ENCODE results near the gene CDX2. TPM values are rescaled to one million over a fixed set of nuclear protein-coding genes. Genes with fewer than 3 reads are reported as not detected.

The CDX2 gene
- total RNA-seq, 1 donor from 2014 or later = 1.1 TPM

DNA sequence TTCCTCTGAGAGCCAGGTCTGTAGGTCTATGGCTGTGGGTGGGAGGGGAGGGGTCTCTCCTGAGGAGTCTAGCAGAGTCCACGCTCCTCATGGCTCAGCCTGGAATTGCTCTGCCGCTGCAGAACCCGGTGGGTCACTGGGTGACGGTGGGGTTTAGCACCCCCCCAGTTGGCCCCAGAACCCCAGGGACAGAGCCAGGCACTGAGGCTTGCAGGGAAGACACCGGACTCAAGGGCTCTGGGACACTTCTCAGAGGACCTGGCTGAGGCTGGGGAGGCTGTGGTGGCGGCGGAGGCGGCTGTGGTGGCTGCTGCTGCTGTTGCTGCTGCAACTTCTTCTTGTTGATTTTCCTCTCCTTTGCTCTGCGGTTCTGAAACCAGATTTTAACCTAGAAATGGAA, 6.1 kb downstream of the CDX2 start:
- TF ChIP-seq, protein P1, sequence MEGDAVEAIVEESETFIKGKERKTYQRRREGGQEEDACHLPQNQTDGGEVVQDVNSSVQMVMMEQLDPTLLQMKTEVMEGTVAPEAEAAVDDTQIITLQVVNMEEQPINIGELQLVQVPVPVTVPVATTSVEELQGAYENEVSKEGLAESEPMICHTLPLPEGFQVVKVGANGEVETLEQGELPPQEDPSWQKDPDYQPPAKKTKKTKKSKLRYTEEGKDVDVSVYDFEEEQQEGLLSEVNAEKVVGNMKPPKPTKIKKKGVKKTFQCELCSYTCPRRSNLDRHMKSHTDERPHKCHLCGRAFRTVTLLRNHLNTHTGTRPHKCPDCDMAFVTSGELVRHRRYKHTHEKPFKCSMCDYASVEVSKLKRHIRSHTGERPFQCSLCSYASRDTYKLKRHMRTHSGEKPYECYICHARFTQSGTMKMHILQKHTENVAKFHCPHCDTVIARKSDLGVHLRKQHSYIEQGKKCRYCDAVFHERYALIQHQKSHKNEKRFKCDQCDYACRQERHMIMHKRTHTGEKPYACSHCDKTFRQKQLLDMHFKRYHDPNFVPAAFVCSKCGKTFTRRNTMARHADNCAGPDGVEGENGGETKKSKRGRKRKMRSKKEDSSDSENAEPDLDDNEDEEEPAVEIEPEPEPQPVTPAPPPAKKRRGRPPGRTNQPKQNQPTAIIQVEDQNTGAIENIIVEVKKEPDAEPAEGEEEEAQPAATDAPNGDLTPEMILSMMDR (IDR thresholded peaks at IDR 0.05; ENCODE audit: partially characterized antibody, unreplicated experiment) = no peak
- H3K27ac Mint-ChIP-seq (ENCODE audit: unreplicated experiment) = no peak overlapping the region
- no peak overlapping the region for H3K4me3 Mint-ChIP-seq (ENCODE audit: unreplicated experiment)
- H3K36me3 Mint-ChIP-seq (ENCODE audit: unreplicated experiment) = no peaks in the 10 kb centered on the region
- peaks cover 16% of the 10 kb centered on the region for H3K9me3 Mint-ChIP-seq (ENCODE audit: unreplicated experiment)
- no peak for DNase-seq
- peaks cover 44% of the 10 kb centered on the region for H3K27me3 Mint-ChIP-seq (ENCODE audit: unreplicated experiment)
- peaks cover 6% of the 10 kb centered on the region for H3K4me1 Mint-ChIP-seq (ENCODE audit: low read depth, unreplicated experiment)

DNA sequence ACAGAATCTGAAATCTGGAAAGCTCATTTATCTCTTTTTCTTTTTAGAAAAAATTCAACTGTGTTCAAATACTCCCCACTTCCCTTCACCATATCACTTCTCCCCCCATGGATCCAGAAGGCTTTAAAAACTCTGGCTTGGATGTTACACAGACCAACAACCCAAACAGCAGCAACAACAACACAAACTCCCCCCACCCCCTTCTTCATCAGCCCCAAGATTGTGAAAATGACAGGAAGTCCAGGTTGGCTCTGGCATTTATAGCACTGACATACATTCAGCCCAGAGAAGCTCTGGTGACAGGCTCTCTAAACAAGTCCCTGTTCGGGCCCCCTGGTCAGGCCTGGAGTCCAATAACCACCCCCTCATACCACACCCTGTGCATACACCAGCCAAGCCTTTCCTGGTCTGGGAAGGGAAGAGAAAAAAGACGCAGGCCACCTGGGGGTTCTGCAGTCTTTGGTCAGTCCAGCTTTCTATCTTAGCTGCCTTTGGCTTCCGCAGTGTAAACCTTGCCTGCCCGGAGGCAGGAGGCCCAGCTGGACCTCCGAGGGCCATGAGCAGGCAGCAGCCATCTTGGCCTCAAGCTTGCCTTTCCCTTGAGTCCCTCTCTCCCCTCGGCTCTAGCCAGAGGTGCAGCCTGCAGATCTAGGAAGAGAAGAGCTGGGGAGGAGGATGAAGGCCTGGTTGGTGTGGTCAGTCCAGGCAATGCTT, 6.8 kb downstream of the CDX2 start:
- TF ChIP-seq, protein P1 (IDR thresholded peaks at IDR 0.05; ENCODE audit: partially characterized antibody, unreplicated experiment) = no peak
- no peak overlapping the region for H3K4me3 Mint-ChIP-seq (ENCODE audit: unreplicated experiment)
- peaks cover 9% of the 10 kb centered on the region for H3K9me3 Mint-ChIP-seq (ENCODE audit: unreplicated experiment)
- peaks cover 40% of the 10 kb centered on the region for H3K27me3 Mint-ChIP-seq (ENCODE audit: unreplicated experiment)
- peak; percentile 28 for DNase-seq
- no peaks in the 10 kb centered on the region for H3K36me3 Mint-ChIP-seq (ENCODE audit: unreplicated experiment)
- H3K27ac Mint-ChIP-seq (ENCODE audit: unreplicated experiment) = no peak overlapping the region
- peaks cover 1% of the 10 kb centered on the region for H3K4me1 Mint-ChIP-seq (ENCODE audit: low read depth, unreplicated experiment)

DNA sequence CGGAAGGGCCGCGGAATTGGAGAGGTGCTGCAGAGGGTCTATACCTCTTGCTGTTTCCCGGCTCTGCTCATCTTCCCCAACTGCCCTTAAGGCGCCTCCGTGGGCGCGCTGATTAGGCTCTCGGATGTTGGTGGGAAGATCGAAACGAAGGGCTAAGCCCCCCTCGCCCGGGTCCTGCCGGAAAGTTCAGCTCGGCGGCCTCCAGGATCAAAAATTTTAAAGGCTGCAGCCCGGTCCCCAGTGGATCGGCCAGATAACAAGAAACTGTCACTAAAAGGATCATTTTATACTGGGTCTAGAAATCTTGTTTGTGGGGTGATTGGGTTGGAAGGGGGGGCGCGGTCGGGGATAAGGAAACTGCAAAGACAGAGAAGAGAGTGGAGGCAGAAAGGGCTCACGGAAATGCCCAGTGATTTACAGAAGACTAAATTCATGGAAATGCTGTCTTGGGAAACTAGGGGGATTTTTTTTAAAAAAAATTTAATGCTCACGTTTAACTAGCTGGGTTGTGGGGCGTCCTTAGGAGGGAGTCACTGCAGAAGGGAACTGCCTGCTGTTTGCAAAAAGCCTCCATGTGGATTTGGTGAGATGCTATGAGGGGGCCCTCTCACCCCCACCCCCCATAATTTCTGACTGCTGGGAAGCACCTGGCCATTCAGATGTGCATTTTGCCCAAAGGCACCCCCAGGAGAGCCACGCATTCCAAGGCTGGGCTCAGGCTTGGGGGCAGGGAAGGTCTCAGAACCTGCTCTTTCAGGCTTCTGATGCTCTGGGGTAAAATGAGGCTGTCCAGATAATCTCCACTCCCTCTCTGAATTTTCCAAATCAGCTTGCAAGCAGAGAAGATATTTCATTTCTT, 7.7 kb downstream of the CDX2 start:
- DNase-seq = no peak
- H3K36me3 Mint-ChIP-seq (ENCODE audit: unreplicated experiment) = no peaks in the 10 kb centered on the region
- no peak overlapping the region for H3K4me3 Mint-ChIP-seq (ENCODE audit: unreplicated experiment)

DNA sequence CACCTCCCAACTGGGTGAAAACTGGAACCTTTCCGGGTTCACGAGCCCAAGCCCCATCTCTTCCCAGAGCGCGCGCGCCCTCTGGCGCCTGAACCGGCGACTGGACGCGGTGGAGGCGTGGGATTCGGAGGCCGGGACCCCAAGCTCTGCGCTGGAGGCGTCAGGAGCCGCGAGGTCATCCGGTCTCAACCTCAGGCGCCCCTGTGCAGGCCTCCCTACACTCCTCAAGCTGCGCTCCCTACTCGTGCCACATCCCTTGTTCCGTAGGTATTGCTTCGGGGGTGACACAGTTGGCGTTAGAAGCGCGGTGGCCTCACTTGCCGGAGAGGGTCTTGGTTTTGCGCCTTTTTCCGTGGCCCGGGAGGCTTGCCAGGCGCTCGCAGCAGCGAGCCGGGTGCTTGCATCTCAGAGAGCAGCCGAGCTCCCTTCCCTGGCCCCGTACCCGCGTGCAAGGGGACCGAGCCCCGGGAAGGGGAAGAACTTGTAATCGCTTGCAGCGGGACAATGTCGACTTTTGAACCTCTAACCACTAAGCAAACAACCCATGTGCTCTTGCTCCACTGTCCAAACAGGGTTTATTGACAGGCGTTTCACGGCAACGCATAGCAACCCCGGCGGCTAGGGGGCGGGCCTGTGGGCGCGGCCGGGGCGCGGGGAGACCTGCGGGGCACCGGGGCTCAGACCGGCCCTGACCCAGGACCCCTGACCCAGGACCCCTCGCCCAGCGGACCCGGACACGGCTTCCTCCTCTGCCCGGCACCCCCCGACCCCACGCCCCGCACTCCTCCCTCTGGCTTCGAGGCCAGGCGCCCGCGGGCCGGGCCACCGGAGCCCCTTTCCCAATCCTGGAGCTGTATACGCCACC, 8.5 kb downstream of the CDX2 start:
- no peaks in the 10 kb centered on the region for H3K36me3 Mint-ChIP-seq (ENCODE audit: unreplicated experiment)
- TF ChIP-seq, protein P1 (IDR thresholded peaks at IDR 0.05; ENCODE audit: partially characterized antibody, unreplicated experiment) = peak; percentile 59
- H3K27me3 Mint-ChIP-seq (ENCODE audit: unreplicated experiment) = peaks cover 42% of the 10 kb centered on the region
- H3K27ac Mint-ChIP-seq (ENCODE audit: unreplicated experiment) = no peak overlapping the region
- H3K4me1 Mint-ChIP-seq (ENCODE audit: low read depth, unreplicated experiment) = peaks cover 1% of the 10 kb centered on the region
- peak overlapping the region; percentile 22 for H3K4me3 Mint-ChIP-seq (ENCODE audit: unreplicated experiment)
- H3K9me3 Mint-ChIP-seq (ENCODE audit: unreplicated experiment) = peaks cover 6% of the 10 kb centered on the region
- DNase-seq = peak; percentile 75

More for the DNA sequence above, 7.7 kb downstream of the CDX2 start:
- peaks cover 1% of the 10 kb centered on the region for H3K4me1 Mint-ChIP-seq (ENCODE audit: low read depth, unreplicated experiment)
- no peak overlapping the region for H3K27ac Mint-ChIP-seq (ENCODE audit: unreplicated experiment)
- peaks cover 9% of the 10 kb centered on the region for H3K9me3 Mint-ChIP-seq (ENCODE audit: unreplicated experiment)
- TF ChIP-seq, protein P1 (IDR thresholded peaks at IDR 0.05; ENCODE audit: partially characterized antibody, unreplicated experiment) = no peak
- peaks cover 38% of the 10 kb centered on the region for H3K27me3 Mint-ChIP-seq (ENCODE audit: unreplicated experiment)

Measured in glutamatergic neuron (in vitro differentiated cells).